IMR-90 (cell line): Measurements from ENCODE around the gene SLC2A8. TPM values are rescaled to one million over a fixed set of nuclear protein-coding genes. Genes with fewer than 3 reads are reported as not detected.

Experiments
- ATAC-seq: fragments of 200-7000 bp; cut with Tn5 transposase; 2 replicates; pipeline ENCODE4 v1.9.1; 2020; ENCODE audit warnings: low read depth, mild to moderate bottlenecking, moderate library complexity
- BruUV-seq: library from RNA; stranded (reverse); fragments of 400-500 nt; replicated peaks from 2 replicates; lab custom pipeline; 2021; lab: Mats Ljungman, UMichigan
- CTCF ChIA-PET: fragments of 300-600 bp; formaldehyde crosslinking; extraction: SDS; loops from one replicate; lab custom pipeline; 2021; ENCODE audit warnings: antibody characterized with exemption; lab: Yijun Ruan, JAX
- POLR2A ChIA-PET: fragments of 300-600 bp; sonication (Branson Sonifier 250); formaldehyde crosslinking; loops from one replicate; lab custom pipeline; 2022; ENCODE audit warnings: antibody characterized with exemption; ENCODE audit not compliant: unreplicated experiment; lab: Charles Lee
- DNase-seq: peaks from one replicate; pipeline ENCODE4 v3.0.0; 2013
- H2AFZ ChIP-seq: replicated peaks from 2 replicates; pipeline ENCODE3; 2013; ENCODE audit warnings: low read length, mild to moderate bottlenecking; ENCODE audit not compliant: poor library complexity
- H2AK5ac ChIP-seq: 2 replicates; pipeline ENCODE4 v1.6.1; 2013; ENCODE audit warnings: low read depth, low read length, inconsistent platforms
- H2AK9ac ChIP-seq: replicated peaks from 2 replicates; pipeline ENCODE3; 2013; ENCODE audit warnings: mild to moderate bottlenecking, low read depth, low read length, moderate library complexity; ENCODE audit not compliant: poor library complexity
- H2BK120ac ChIP-seq: 2 replicates; pipeline ENCODE4 v1.6.1; 2013; ENCODE audit warnings: low read depth, low read length, inconsistent platforms
- H2BK15ac ChIP-seq: 3 replicates; pipeline ENCODE4 v1.6.1; 2013; ENCODE audit warnings: low read depth, low read length, inconsistent platforms
- H2BK20ac ChIP-seq: 2 replicates; pipeline ENCODE4 v1.6.1; 2013; ENCODE audit warnings: low read depth, mild to moderate bottlenecking, inconsistent platforms, low read length, moderate library complexity
- H2BK5ac ChIP-seq: 2 replicates; pipeline ENCODE4 v1.6.1; 2013; ENCODE audit warnings: mild to moderate bottlenecking, low read depth, low read length, inconsistent platforms; ENCODE audit not compliant: poor library complexity, severe bottlenecking
- H3K14ac ChIP-seq: replicated peaks from 2 replicates; pipeline ENCODE4 v1.6.1; 2013; ENCODE audit warnings: low read depth, low read length, inconsistent platforms
- H3K18ac ChIP-seq: 2 replicates; pipeline ENCODE4 v1.6.1; 2013; ENCODE audit warnings: low read depth, low read length, control low read depth
- H3K23ac ChIP-seq: 2 replicates; pipeline ENCODE4 v1.6.1; 2013; ENCODE audit warnings: low read depth, low read length, inconsistent platforms
- H3K27ac ChIP-seq: 2 replicates; pipeline ENCODE4 v1.5.1; 2013; ENCODE audit warnings: mild to moderate bottlenecking, control low read depth, low read length; ENCODE audit not compliant: insufficient read depth
- H3K27me3 ChIP-seq: 2 replicates; pipeline ENCODE4 v1.6.1; 2013; ENCODE audit warnings: low read length; ENCODE audit not compliant: control insufficient read depth, insufficient read depth
- H3K36me3 ChIP-seq: 2 replicates; pipeline ENCODE4 v1.6.1; 2013; ENCODE audit warnings: low read length, mixed read lengths; ENCODE audit not compliant: control insufficient read depth, insufficient read depth
- H3K4ac ChIP-seq: 2 replicates; pipeline ENCODE4 v1.6.1; 2013; ENCODE audit warnings: low read depth, low read length, inconsistent platforms
- H3K4me1 ChIP-seq: 2 replicates; pipeline ENCODE4 v1.6.1; 2013; ENCODE audit warnings: low read length, mixed read lengths; ENCODE audit not compliant: control insufficient read depth, insufficient read depth
- H3K4me2 ChIP-seq: 2 replicates; pipeline ENCODE4 v1.6.1; 2013; ENCODE audit warnings: low read depth, mild to moderate bottlenecking, control low read depth, low read length, moderate library complexity
- H3K4me3 ChIP-seq: 2 replicates; pipeline ENCODE4 v1.5.1; 2013; ENCODE audit warnings: low read depth, mild to moderate bottlenecking, control low read depth, low read length, moderate library complexity; ENCODE audit not compliant: insufficient read depth
- H3K56ac ChIP-seq: 2 replicates; pipeline ENCODE4 v1.6.1; 2013; ENCODE audit warnings: low read length, inconsistent platforms; ENCODE audit not compliant: insufficient read depth; ENCODE audit errors: extremely low read depth
- H3K79me1 ChIP-seq, 2 experiments: 2 replicates each; pipeline ENCODE4 v1.6.1; 2013; ENCODE audit warnings: low read length in 2 of 2, inconsistent platforms in 1 of 2, low read depth in 1 of 2
- H3K9ac ChIP-seq: 2 replicates; pipeline ENCODE4 v1.6.1; 2013; ENCODE audit warnings: low read depth, low read length, control low read depth
- H3K9me1 ChIP-seq: 2 replicates; pipeline ENCODE4 v1.6.1; 2013; ENCODE audit warnings: low read length, inconsistent platforms; ENCODE audit not compliant: insufficient read depth
- H3K9me3 ChIP-seq: 2 replicates; pipeline ENCODE4 v1.6.1; 2013; ENCODE audit warnings: low read length; ENCODE audit not compliant: control insufficient read depth, insufficient read depth
- H4K20me1 ChIP-seq: 2 replicates; pipeline ENCODE4 v1.6.1; 2013; ENCODE audit warnings: low read length, inconsistent platforms; ENCODE audit not compliant: insufficient read depth
- H4K5ac ChIP-seq: 2 replicates; pipeline ENCODE4 v1.6.1; 2013; ENCODE audit warnings: mild to moderate bottlenecking, low read depth, low read length, control low read depth
- H4K8ac ChIP-seq, 2 experiments: 2 replicates each; pipeline ENCODE4 v1.6.1; 2013; ENCODE audit warnings: low read depth in 2 of 2, low read length in 2 of 2, control low read depth in 1 of 2, inconsistent platforms in 1 of 2
- H4K91ac ChIP-seq: 2 replicates; pipeline ENCODE4 v1.6.1; 2013; ENCODE audit warnings: low read depth, low read length, inconsistent platforms; ENCODE audit not compliant: insufficient read depth
- BHLHE40 ChIP-seq: fragments of 150-350 bp; IDR thresholded peaks from 2 replicates; pipeline ENCODE4 v1.6.1; 2016; ENCODE audit warnings: mild to moderate bottlenecking, low read depth, low read length
- CEBPB ChIP-seq: IDR thresholded peaks from 2 replicates; pipeline ENCODE4 v1.6.1; 2012; ENCODE audit warnings: low read depth, low read length, improper control_type of control experiment
- CHD1 ChIP-seq: IDR thresholded peaks from 2 replicates; pipeline ENCODE4 v1.6.1; 2012; ENCODE audit warnings: low read depth, low read length, improper control_type of control experiment
- CTCF ChIP-seq: conservative IDR thresholded peaks from 2 replicates; pipeline ENCODE4 v1.5.1; 2012; ENCODE audit warnings: mild to moderate bottlenecking, low read depth, low read length, improper control_type of control experiment
- ELK1 ChIP-seq: fragments of 150-350 bp; IDR thresholded peaks from 2 replicates; pipeline ENCODE4 v1.6.1; 2016; ENCODE audit warnings: low read depth, mild to moderate bottlenecking, low read length, moderate library complexity, borderline replicate concordance
- FOS ChIP-seq: fragments of 150-350 bp; IDR thresholded peaks from 2 replicates; pipeline ENCODE4 v1.6.1; 2016; ENCODE audit warnings: low read depth, low read length
- MAFK ChIP-seq: IDR thresholded peaks from 2 replicates; pipeline ENCODE4 v1.6.1; 2012; ENCODE audit warnings: low read depth, low read length, improper control_type of control experiment
- MAZ ChIP-seq: IDR thresholded peaks from 2 replicates; pipeline ENCODE4 v1.6.1; 2012; ENCODE audit warnings: low read depth, mild to moderate bottlenecking, low read length, improper control_type of control experiment, moderate library complexity, borderline replicate concordance
- MXI1 ChIP-seq: IDR thresholded peaks from 2 replicates; pipeline ENCODE4 v1.6.1; 2012; ENCODE audit warnings: low read depth, mild to moderate bottlenecking, low read length, moderate library complexity, borderline replicate concordance
- NFE2L2 ChIP-seq: fragments of 150-350 bp; IDR thresholded peaks from 2 replicates; pipeline ENCODE4 v1.6.1; 2016; ENCODE audit warnings: low read depth, mild to moderate bottlenecking, low read length
- POLR2A ChIP-seq: IDR thresholded peaks from 2 replicates; pipeline ENCODE4 v1.6.1; 2012; ENCODE audit warnings: mild to moderate bottlenecking, low read depth, low read length
- RCOR1 ChIP-seq: IDR thresholded peaks from 2 replicates; pipeline ENCODE4 v1.6.1; 2012; ENCODE audit warnings: mild to moderate bottlenecking, low read length, improper control_type of control experiment; ENCODE audit not compliant: insufficient replicate concordance
- RFX5 ChIP-seq: IDR thresholded peaks from 2 replicates; pipeline ENCODE4 v1.8.0; 2012; ENCODE audit warnings: low read depth, mild to moderate bottlenecking, low read length, moderate library complexity
- SMC3 ChIP-seq: fragments of 150-350 bp; IDR thresholded peaks from 2 replicates; pipeline ENCODE4 v1.6.1; 2016; ENCODE audit warnings: low read depth, mild to moderate bottlenecking, antibody characterized with exemption, low read length, moderate library complexity
- USF2 ChIP-seq: fragments of 150-350 bp; IDR thresholded peaks from 2 replicates; pipeline ENCODE4 v1.6.1; 2017; ENCODE audit warnings: mild to moderate bottlenecking, antibody characterized with exemption, low read length, low read depth
- WGBS, 2 experiments: methylation state at CpG; one replicate each; pipeline versions ENCODE4 v1.1.5 to v1.1.7; 2013; ENCODE audit warnings: missing lambda C conversion rate in 2 of 2; ENCODE audit not compliant: insufficient read length in 1 of 2; ENCODE audit errors: extremely low coverage in 2 of 2; 5-methylcytosine and 5-hydroxymethylcytosine counted together
- dilution Hi-C: fragments of 300-500 bp; cut with HindIII; formaldehyde crosslinking; loops from one replicate; pipeline ENCODE4 v1.14.3; 2018; ENCODE audit warnings: low sequenced_read_pairs; ENCODE audit not compliant: unreplicated experiment
- in situ Hi-C: fragments of 300-500 bp; cut with MboI; formaldehyde crosslinking; loops from 3 replicates; pipeline ENCODE4 v1.14.3; 2019; ENCODE audit warnings: low sequenced_read_pairs, inconsistent platforms, mixed read lengths
- intact Hi-C: fragments of 100-400 bp; cut with micrococcal nuclease; formaldehyde crosslinking; loops from 2 replicates; pipeline ENCODE4 v1.10.0; 2022
- polyA plus RNA-seq, 3 experiments: library from polyadenylated mRNA; depleted of rRNA; stranded (reverse); fragments of >200 nt; gene quantifications; 2 replicates each; pipeline ENCODE4 v1.2.3, GENCODE V29; 2012; ENCODE audit warnings: low replicate concordance in 1 of 3
- total RNA-seq: library from RNA; depleted of rRNA; stranded (reverse); fragments of >200 nt; gene quantifications from 2 replicates; pipeline ENCODE4 v1.2.3, GENCODE V29; 2012

SLC2A8 gene
- total and polyA plus RNA-seq, 2 of the 4 experiments (the other 2 are of a cell fraction) = 9.0 to 12.0 TPM

GRCh38 chr9:127384016-127384730, 12.8 kb upstream of the SLC2A8 start:
- Histone ChIP-seq H3K18ac (no peak overlapping the region), H3K27me3 (peaks cover 28% of the 10 kb centered on the region), H2BK120ac (no peak overlapping the region), H3K4me1 (peaks cover 5% of the 10 kb centered on the region), H3K56ac (no peak overlapping the region), H4K20me1 (peaks cover 9% of the 10 kb centered on the region; the same call in 1 of the 2 replicates), H3K9me1 (peaks cover 6% of the 10 kb centered on the region; the same call in 1 of the 2 replicates), H2BK5ac (no peak overlapping the region), H3K27ac (no peak overlapping the region), H3K36me3 (no peaks in the 10 kb centered on the region), H2AFZ (no peak overlapping the region), H4K91ac (no peak overlapping the region), H2BK20ac (no peak overlapping the region), H2AK9ac (no peak overlapping the region), H3K4me3 (no peak overlapping the region), H3K4ac (no peak overlapping the region), H4K8ac (no peak overlapping the region), H3K9me3 (peaks cover 2% of the 10 kb centered on the region; the same call in 1 of the 2 replicates), H3K23ac (no peak overlapping the region), H2BK15ac (no peak overlapping the region), H2AK5ac (no peak overlapping the region), H4K5ac (no peak overlapping the region), H3K14ac (no peak overlapping the region), H3K9ac (no peak overlapping the region), H3K79me1 (no peaks in the 10 kb centered on the region), H3K4me2 (no peak overlapping the region)
- dilution Hi-C loops (no loop called here), intact Hi-C loops (no loop called here), in situ Hi-C loops (loop anchor here (25.0 kb wide), 1 partner anchor 447 kb away; no protein-coding TSS in a partner anchor)
- WGBS, 2 experiments = 84% methylated on average over 5 of the region's 11 CpGs; no CpG with 5 or more reads in 1 of the 2 experiments
- no TSS peak for BruUV-seq
- DNase-seq = no peak
- ChIA-PET POLR2A (no interaction called here), CTCF (no interaction called here)
- no peak for ATAC-seq
- TF ChIP-seq RFX5 = no peak
- TF ChIP-seq ELK1 = no peak
- no peak for TF ChIP-seq MAZ
- TF ChIP-seq CTCF = no peak
- TF ChIP-seq CEBPB = no peak
- TF ChIP-seq NFE2L2 = no peak
- TF ChIP-seq FOS = no peak
- TF ChIP-seq MXI1 = no peak
- no peak for TF ChIP-seq MAFK
- TF ChIP-seq RCOR1 = no peak
- TF ChIP-seq USF2 = no peak
- no peak for TF ChIP-seq POLR2A
- TF ChIP-seq BHLHE40 = no peak
- no peak for TF ChIP-seq CHD1
- TF ChIP-seq SMC3 = no peak
